ENCODE results near the gene CYBB.

The CYBB gene

DNA sequence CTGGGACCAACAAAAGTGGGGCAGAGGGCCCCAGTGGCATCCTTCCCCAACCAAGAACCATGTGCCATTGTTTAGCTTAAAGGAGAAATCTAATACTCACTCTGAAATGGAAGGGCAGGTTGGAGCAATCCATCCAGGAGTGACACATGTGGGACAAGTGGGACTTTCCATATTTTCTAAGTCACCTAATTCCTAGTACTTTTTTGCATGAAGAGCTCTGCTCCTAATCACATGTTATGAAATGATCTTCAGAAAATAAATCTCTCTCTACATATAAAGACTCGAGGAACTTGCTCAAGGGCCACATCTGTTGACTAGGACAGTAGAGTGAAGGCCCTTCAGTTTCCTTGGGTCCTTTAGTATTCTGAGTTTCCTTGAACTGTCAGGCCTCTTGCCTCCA is 2.5 kb downstream of the CYBB start:
- no peak for TF ChIP-seq CTCF (IDR thresholded peaks at IDR 0.05; ENCODE audit: low read length, missing control alignments)
- DNase-seq (ENCODE audit: low read depth) = no peak
- no peak overlapping the region for H3K4me3 ChIP-seq (replicated peaks; ENCODE audit: low read depth, low read length)

- no peak for TF ChIP-seq CTCF (IDR thresholded peaks at IDR 0.05; ENCODE audit: low read length, missing control alignments)
- H3K4me3 ChIP-seq (replicated peaks; ENCODE audit: low read depth, low read length) = no peak overlapping the region
- DNase-seq (ENCODE audit: low read depth) = no peak
Observed at GRCh38 chrX:37783305-37783704, 3.4 kb downstream of the CYBB start.

- no peak overlapping the region for H3K4me3 ChIP-seq (replicated peaks; ENCODE audit: low read depth, low read length)
- DNase-seq (ENCODE audit: low read depth) = no peak
- TF ChIP-seq CTCF (IDR thresholded peaks at IDR 0.05; ENCODE audit: low read length, missing control alignments) = no peak
Observed at GRCh38 chrX:37785569-37785968, 5.7 kb downstream of the CYBB start.

DNA sequence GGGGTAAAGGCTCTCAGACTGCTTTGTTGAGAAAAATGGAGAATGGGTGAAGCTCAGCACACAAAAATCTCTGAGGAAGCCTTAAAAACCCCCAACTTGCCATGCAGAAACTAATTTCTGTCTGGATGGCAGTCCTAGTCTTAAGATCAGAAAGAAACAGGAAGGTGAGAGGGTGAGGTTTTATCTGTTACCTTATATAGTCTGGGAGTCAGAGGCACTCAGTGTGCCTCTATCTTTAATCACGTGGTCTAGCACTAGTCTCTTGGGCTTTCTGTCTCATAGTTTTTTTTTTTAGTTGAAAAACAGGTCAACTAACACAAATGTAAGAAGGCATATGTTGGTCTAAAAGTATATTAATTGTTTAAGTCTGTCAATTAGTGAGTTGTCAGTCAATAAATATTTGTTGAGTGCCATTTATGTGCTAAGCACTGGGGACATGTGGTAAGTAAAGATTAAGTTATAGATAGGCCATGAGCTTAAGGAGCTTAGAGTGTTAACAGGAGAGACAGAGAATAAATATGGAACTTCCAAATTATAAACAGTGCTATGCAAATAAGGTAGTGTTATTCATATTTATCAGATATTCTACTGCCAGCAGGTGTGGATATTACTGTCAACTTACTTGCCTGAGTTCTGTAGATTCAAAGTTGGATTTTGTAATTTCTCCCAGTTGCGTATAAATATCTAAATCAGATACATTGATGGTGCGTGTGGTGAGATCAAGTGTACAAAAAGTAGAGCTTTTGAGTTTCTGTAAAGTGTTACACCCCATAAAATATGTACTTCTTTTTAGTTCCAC is 7.0 kb downstream of the CYBB start:
- no peak overlapping the region for H3K4me3 ChIP-seq (replicated peaks; ENCODE audit: low read depth, low read length)
- DNase-seq (ENCODE audit: low read depth) = no peak
- no peak for TF ChIP-seq CTCF (IDR thresholded peaks at IDR 0.05; ENCODE audit: low read length, missing control alignments)

- no peak for DNase-seq (ENCODE audit: low read depth)
- no peak for TF ChIP-seq CTCF (IDR thresholded peaks at IDR 0.05; ENCODE audit: low read length, missing control alignments)
- no peak overlapping the region for H3K4me3 ChIP-seq (replicated peaks; ENCODE audit: low read depth, low read length)
Observed at GRCh38 chrX:37787423-37787869, 7.6 kb downstream of the CYBB start.

DNA sequence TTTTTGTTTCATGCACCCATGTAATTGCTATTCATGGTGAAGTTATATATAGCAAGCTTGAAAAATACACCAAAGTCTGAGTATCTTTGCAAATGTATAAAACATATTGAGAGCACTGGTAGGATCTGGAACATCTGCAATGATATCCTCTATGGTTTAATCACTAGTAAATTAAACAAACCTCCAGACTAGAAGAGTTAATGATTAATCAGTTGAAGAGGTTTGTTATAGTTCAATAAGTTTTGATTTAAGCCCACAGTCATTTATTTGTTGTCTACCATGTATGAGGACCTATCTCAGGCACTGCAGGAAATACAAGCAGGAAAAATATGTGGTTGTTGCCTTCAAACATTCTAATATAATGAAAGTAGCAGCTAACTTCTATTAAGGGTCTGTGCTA is 16.5 kb downstream of the CYBB start:
- no peak overlapping the region for H3K4me3 ChIP-seq (replicated peaks; ENCODE audit: low read depth, low read length)
- no peak for TF ChIP-seq CTCF (IDR thresholded peaks at IDR 0.05; ENCODE audit: low read length, missing control alignments)

GRCh38 chrX:37796805-37797204 is 16.9 kb downstream of the CYBB start:
- H3K4me3 ChIP-seq (replicated peaks; ENCODE audit: low read depth, low read length) = no peak overlapping the region
- TF ChIP-seq CTCF (IDR thresholded peaks at IDR 0.05; ENCODE audit: low read length, missing control alignments) = no peak
- no peak for DNase-seq (ENCODE audit: low read depth)

More for the DNA sequence above, 16.5 kb downstream of the CYBB start:
- DNase-seq (ENCODE audit: low read depth) = no peak
